GM12872 (cell line): ENCODE data around the gene SLC25A1.

Experiments used
- TF ChIP-seq, protein P1 (sequence below): IDR thresholded peaks from 3 replicates; pipeline ENCODE4 v1.5.1; 2011; ENCODE audit warnings: low read depth, mild to moderate bottlenecking, low read length, moderate library complexity; ENCODE audit not compliant: insufficient read depth

SLC25A1 gene

DNA sequence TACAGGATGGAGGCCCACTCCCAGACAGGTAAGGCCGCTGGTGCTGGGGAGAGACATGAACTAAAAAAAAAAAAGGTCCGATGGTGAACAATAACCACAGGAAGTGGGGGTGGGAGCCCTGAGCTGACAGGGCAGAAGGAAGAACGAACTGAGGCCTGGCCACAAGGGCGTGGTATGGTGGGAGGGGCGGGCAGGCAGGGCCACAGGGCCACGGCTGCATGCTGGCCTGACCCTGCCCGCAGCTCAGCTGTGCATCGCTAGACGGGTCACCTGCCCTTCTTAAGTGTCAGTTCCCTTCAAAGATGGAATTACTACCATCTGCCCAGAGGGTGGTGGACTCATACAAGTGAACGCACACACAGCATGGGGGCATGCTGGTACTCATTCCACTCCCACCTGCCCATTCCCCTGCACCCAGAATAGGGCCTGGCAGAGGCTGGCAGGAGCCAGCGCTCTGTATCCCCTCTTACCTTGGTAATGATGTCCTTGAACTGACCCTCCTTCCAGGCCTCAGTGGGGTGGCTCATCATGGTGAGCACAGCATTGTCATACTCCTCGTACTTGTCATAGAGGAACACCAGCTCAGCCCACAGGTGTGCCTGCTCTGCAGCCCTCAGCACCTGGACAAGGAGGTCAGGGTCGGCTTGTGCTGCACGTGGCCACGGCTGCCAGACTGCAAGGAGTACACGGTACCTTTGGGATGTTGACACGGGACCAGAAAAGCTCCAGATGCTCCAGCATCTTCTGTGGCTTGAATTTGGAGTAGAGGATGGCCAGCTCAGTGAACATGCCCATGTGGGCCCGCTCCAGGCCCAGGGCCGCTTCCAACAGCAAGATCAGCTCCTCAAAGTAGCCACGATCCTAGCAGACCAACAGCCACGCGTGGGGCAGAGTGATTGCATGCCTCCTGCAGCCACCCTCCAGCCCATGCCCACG lies 17.5 kb upstream of the SLC25A1 start:
- TF ChIP-seq, protein P1, sequence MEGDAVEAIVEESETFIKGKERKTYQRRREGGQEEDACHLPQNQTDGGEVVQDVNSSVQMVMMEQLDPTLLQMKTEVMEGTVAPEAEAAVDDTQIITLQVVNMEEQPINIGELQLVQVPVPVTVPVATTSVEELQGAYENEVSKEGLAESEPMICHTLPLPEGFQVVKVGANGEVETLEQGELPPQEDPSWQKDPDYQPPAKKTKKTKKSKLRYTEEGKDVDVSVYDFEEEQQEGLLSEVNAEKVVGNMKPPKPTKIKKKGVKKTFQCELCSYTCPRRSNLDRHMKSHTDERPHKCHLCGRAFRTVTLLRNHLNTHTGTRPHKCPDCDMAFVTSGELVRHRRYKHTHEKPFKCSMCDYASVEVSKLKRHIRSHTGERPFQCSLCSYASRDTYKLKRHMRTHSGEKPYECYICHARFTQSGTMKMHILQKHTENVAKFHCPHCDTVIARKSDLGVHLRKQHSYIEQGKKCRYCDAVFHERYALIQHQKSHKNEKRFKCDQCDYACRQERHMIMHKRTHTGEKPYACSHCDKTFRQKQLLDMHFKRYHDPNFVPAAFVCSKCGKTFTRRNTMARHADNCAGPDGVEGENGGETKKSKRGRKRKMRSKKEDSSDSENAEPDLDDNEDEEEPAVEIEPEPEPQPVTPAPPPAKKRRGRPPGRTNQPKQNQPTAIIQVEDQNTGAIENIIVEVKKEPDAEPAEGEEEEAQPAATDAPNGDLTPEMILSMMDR = no peak

DNA sequence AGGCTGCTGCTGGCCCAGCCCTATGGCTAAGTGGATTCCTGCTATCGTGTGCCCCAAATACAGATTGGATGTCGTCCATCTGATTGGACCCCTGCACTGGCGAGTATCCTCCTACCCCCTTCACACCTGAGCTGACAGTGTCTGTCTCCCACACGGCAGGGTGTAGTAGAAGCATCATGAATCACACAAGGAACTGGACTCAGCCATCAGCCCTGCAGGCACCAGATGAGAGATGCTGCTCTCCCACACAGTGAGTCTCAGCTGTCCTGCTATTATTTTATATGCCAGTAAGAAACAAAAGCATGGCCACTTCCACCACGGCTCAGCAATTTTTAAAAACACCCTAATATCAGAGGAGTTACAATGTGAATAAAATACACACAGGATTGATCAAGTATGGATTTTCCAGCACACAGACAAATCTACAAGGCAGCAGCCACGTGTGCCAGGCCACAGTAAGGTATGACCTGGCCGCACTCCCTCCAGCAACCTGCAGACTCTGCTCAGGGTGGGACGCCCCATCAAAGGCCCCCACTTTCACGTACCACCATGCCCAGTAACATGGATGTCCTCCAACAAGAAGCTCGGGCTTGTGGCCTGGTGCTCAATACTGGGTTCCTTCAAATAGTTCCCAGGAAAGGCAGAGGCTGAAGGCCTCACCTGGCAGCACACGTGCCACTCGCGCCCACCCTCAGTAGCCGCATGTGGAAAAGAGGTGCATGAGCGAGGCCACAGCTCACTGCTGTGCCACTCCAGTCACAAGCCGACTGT lies 16.4 kb upstream of the SLC25A1 start:
- TF ChIP-seq, protein P1 = no peak

DNA sequence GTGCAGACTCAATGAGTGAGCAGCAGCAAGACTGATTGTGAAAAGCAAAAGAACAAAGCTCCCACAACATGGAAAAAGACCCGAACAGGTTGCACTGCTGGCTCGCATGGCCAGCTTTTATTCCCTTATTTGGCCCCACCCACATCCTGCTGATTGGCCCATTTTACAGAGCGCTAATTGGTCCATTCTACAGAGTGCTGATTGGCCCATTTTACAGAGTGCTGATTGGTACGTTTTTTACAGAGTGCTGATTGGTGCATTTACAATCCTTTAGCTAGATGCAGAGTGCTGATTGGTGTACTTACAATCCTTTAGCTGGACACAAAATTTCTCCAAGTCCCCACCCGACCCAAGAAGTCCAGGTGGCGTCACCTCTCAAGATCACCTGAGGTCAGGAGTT lies 15.3 kb upstream of the SLC25A1 start:
- TF ChIP-seq, protein P1 = no peak

DNA sequence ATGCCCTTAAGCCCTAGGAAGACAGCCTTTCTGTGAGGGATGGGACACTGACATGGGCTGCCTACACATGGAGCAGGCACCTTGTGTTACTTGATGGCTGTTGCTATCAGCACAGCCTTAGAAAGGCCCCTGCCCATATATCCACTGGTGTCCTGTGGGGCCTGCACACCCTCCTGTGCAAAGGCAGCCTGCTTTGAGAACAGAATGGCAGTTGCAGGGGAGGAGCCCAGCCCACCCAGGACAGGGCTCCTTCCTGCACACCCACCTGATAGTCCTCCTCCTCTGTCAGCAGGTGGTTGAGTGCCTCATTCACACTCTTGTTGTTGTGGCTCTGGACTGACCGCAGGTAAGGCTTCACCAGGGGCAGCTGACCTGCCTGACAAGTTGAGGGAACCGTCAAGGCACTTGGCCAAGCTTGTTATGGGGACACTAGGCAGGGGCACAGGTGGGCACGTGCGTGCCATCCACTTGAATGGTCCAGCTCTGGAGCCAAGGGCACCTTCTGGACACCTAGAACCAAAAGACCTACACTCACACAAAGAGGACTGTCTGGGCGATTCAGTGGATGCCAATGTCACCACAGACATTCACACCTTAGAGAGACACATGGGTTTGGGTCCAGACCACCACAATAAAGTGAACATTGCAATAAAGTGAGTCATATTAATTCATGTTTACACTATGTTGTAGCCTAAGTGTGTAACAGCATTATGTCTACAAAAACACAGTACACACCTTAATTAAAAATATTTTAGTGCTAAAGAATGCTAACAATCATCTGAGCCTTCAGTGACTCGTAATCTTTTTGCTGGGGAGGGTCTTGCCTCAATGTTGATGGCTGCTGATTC lies 9.4 kb upstream of the SLC25A1 start:
- TF ChIP-seq, protein P1 = no peak

DNA sequence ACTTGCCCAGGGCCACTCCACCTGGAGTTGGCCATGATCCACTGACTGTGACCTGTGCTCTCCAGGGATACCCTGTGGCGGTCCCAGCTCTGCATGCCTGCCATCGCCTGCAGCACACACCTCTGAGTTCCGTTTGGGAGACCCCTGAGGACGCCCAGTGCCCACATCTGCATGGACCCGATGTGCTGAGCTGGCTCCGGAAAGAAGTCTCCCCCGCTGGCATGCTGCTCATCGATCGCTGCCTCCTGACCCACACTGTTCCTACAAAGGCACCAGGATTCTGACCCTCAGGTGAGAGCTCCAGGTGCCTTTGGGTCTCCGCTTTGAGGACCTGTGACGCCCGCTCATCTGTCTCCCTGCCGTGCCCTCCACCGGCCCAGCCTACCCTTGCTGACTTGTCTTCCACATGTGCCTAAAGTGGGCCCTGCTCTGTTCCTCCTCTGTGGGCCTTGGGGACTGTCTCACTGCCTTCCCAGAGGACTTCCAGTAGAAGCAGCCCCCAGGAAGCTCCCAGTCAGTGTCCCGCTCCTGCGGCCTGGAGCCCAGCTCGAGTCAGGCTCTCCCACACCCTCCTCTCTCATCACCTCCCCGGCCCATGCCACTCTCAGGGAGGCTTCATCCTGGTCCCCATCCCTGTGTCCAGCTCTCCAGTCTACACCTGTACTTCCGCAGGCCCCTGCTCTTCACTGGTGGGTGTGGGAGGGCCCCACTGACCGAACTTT lies 5.9 kb upstream of the SLC25A1 start:
- TF ChIP-seq, protein P1 = no peak

DNA sequence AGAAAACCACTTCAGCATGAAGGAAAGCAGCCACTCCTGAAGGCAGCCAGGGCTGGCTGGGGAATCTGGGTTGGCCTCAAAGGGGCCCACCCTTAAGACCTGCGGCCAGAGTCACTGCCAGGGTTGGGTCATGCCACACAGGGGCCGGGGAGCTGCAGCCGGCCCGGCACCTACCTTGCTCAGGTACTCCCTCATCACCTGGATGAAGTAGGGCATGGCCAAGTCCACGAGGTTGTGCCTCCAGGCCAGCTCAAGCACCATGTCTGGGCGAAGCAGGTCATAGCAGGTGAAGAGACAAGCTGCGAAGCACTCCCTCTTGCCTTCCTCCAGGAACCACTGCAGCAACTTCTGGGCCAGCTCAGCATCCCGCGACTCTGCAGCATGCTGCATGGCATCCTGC lies 4.7 kb upstream of the SLC25A1 start:
- TF ChIP-seq, protein P1 = no peak
